Right atrium auricular region (tissue), 2 donors: ENCODE results near the gene PLEKHG1. TPM values are rescaled to one million over a fixed set of nuclear protein-coding genes. Genes with fewer than 3 reads are reported as not detected.

Experiments
- DNase-seq: peaks from one replicate; pipeline ENCODE4 v3.0.0-alpha.2; 2019; ENCODE audit warnings: low spot score
- H3K27ac ChIP-seq, 2 donors: fragments of 200-600 bp; sonication (generic); 1 replicate in 1 of 2; 2 replicates in 1 of 2; pipeline ENCODE4 v1.5.1; 2016 to 2019
- H3K27me3 ChIP-seq, 2 donors: fragments of 200-600 bp; sonication (generic); one replicate each; pipeline versions ENCODE4 v1.5.1 to v1.6.0; 2017 to 2019
- H3K36me3 ChIP-seq: fragments of 200-600 bp; sonication (generic); one replicate; pipeline ENCODE4 v1.5.1; 2016
- H3K4me1 ChIP-seq, 2 donors: fragments of 200-600 bp; sonication (generic); one replicate each; pipeline versions ENCODE4 v1.5.1 to v1.6.0; 2017 to 2019
- H3K4me3 ChIP-seq, 2 donors: fragments of 200-600 bp; sonication (generic); 1 replicate in 1 of 2; 2 replicates in 1 of 2; pipeline ENCODE4 v1.5.1; 2017 to 2019; ENCODE audit warnings: mild to moderate bottlenecking in 1 of 2, moderate library complexity in 1 of 2
- H3K9me3 ChIP-seq, 2 donors: fragments of 200-600 bp; sonication (generic); one replicate each; pipeline ENCODE4 v1.5.1; 2019
- CTCF ChIP-seq, 2 donors: fragments of 200-600 bp; sonication (generic); IDR thresholded peaks; one replicate each; pipeline ENCODE4 v1.5.1; 2019; ENCODE audit warnings: antibody characterized with exemption in 2 of 2
- total RNA-seq, 2 donors: library from RNA; depleted of rRNA; stranded (reverse); fragments of >200 nt; gene quantifications; one replicate each; pipeline ENCODE4 v1.1.0, GENCODE V29; 2016

The PLEKHG1 gene
- total RNA-seq, 2 donors from 2014 or later, result 10.6 to 16.7 TPM

GRCh38 chr6:150600301-150601017, 774 bp downstream of the PLEKHG1 start:
- TF ChIP-seq CTCF (IDR thresholded peaks at IDR 0.05), result peak in 1 of 2 donors; percentile 45
- Histone ChIP-seq H3K4me3 (peak overlapping the region; percentile 46 to 66), H3K36me3 (no peaks in the 10 kb centered on the region), H3K9me3 (no peaks in the 10 kb centered on the region), H3K27ac (peak overlapping the region; percentile 76 to 82), H3K4me1 (peaks cover 0 to 9% of the 10 kb centered on the region in 2 donors), H3K27me3 (no peaks in the 10 kb centered on the region)
- peak; percentile 76 for DNase-seq

DNA sequence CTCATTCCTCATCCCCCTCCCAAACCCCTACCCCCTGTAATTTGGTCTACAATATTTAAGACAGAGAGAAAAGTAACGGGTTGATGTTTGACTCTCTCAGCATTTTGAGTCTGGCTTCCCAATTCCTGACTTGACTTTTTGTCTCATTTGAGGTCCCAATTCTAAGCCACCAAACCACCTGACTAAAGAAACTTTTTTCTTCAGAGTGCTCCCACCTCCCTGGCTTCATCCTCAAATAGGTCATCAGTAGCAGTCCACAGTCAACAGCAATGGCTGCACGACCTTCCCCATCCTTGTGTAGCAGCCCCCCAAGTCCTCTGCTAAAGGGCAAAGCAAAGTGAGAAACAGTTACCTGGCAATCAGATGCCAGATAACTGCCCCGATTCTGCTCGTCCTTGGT, 1.8 kb downstream of the PLEKHG1 start:
- H3K36me3 ChIP-seq, result no peaks in the 10 kb centered on the region
- no peak overlapping the region for H3K4me3 ChIP-seq
- DNase-seq, result no peak
- H3K27ac ChIP-seq, result no peak overlapping the region
- no peak for TF ChIP-seq CTCF (IDR thresholded peaks at IDR 0.05)
- H3K9me3 ChIP-seq, result no peaks in the 10 kb centered on the region
- H3K27me3 ChIP-seq, result no peaks in the 10 kb centered on the region
- H3K4me1 ChIP-seq, result peaks cover 0 to 14% of the 10 kb centered on the region in 2 donors

- H3K4me3 ChIP-seq, result no peak overlapping the region
- no peak for TF ChIP-seq CTCF (IDR thresholded peaks at IDR 0.05)
- H3K36me3 ChIP-seq, result no peaks in the 10 kb centered on the region
- no peaks in the 10 kb centered on the region for H3K27me3 ChIP-seq
- no peaks in the 10 kb centered on the region for H3K9me3 ChIP-seq
- peaks cover 0 to 24% of the 10 kb centered on the region in 2 donors for H3K4me1 ChIP-seq
- DNase-seq, result no peak
- no peak overlapping the region for H3K27ac ChIP-seq
Observed at GRCh38 chr6:150603176-150603575, 3.5 kb downstream of the PLEKHG1 start.

- Histone ChIP-seq H3K9me3 (no peaks in the 10 kb centered on the region), H3K4me3 (no peak overlapping the region), H3K4me1 (peaks cover 0 to 24% of the 10 kb centered on the region in 2 donors), H3K27ac (no peak overlapping the region), H3K27me3 (no peaks in the 10 kb centered on the region), H3K36me3 (no peaks in the 10 kb centered on the region)
- TF ChIP-seq CTCF (IDR thresholded peaks at IDR 0.05), result no peak
- DNase-seq, result no peak
Observed at GRCh38 chr6:150604467-150604866, 4.8 kb downstream of the PLEKHG1 start.

DNA sequence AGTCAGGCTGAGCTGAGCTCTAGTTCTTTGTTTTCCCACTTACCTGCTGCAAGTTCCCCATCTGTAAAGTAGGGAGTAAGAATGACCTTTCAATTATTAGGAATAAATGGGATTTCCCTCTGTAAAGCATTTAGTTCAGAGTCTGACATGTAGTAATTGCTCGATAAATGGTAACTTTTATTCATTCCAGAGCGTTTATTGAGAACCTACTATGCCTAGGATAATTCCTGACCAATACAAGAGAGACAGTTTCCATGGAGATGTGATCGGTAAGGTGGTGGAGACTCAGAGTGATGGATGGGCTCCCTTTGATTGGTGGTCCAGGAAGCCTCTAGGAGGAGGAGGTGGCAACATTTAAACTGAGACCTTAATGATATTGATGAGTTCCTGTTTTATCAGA, 5.6 kb downstream of the PLEKHG1 start:
- H3K9me3 ChIP-seq, result no peaks in the 10 kb centered on the region
- no peaks in the 10 kb centered on the region for H3K27me3 ChIP-seq
- H3K4me3 ChIP-seq, result no peak overlapping the region
- H3K4me1 ChIP-seq, result peaks cover 0 to 22% of the 10 kb centered on the region in 2 donors
- no peak for TF ChIP-seq CTCF (IDR thresholded peaks at IDR 0.05)
- no peak overlapping the region for H3K27ac ChIP-seq
- H3K36me3 ChIP-seq, result no peaks in the 10 kb centered on the region
- DNase-seq, result no peak

DNA sequence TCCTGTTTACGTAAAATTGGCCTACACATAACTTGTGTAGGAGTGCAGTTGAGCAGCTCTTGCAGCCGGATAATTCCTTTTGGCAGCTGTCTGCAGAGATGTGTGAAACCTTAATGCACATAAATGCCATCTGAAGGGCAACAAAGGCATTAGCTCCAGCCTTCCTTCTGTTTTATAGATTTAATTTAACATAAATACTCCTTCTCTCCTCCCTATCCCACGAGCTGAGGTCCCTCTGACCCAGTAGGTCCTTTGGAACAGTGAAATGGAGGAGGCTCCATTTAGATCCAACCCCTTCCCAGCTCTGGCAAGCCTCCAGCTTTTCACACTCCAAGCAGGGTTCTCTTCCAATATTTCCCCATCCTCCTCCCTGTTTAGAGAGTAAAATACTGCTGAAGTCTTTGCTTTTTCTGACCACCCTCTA, 6.5 kb downstream of the PLEKHG1 start:
- no peak for TF ChIP-seq CTCF (IDR thresholded peaks at IDR 0.05)
- peaks cover 0 to 15% of the 10 kb centered on the region in 2 donors for H3K4me1 ChIP-seq
- no peak for DNase-seq

More for the DNA sequence above, 6.5 kb downstream of the PLEKHG1 start:
- H3K4me3 ChIP-seq, result no peak overlapping the region
- H3K27me3 ChIP-seq, result no peaks in the 10 kb centered on the region
- no peaks in the 10 kb centered on the region for H3K36me3 ChIP-seq
- no peaks in the 10 kb centered on the region for H3K9me3 ChIP-seq
- no peak overlapping the region for H3K27ac ChIP-seq
